Retinal pigment epithelial cell (primary cell): ENCODE measurements around the gene SGMS1.
"Not testable (repeated sequence)": the region's sequence is repeated elsewhere in the genome, so short reads cannot be mapped to it uniquely, and the experiment has no call there.

Experiments
- DNase-seq: peaks from one replicate; pipeline ENCODE4 v3.0.0-alpha.2; 2010; ENCODE audit warnings: low read depth
- H3K4me3 ChIP-seq: 2 replicates; pipeline ENCODE4 v1.5.1; 2011; ENCODE audit warnings: mild to moderate bottlenecking, low read length, control low read depth, moderate library complexity
- TF ChIP-seq, protein P1 (sequence below): conservative IDR thresholded peaks from 2 replicates; pipeline ENCODE4 v1.5.1; 2011; ENCODE audit warnings: low read depth, low read length, control low read depth, inconsistent platforms

SGMS1 gene

GRCh38 chr10:50426485-50426884 lies 197.3 kb downstream of the SGMS1 start:
- TF ChIP-seq, protein P1, sequence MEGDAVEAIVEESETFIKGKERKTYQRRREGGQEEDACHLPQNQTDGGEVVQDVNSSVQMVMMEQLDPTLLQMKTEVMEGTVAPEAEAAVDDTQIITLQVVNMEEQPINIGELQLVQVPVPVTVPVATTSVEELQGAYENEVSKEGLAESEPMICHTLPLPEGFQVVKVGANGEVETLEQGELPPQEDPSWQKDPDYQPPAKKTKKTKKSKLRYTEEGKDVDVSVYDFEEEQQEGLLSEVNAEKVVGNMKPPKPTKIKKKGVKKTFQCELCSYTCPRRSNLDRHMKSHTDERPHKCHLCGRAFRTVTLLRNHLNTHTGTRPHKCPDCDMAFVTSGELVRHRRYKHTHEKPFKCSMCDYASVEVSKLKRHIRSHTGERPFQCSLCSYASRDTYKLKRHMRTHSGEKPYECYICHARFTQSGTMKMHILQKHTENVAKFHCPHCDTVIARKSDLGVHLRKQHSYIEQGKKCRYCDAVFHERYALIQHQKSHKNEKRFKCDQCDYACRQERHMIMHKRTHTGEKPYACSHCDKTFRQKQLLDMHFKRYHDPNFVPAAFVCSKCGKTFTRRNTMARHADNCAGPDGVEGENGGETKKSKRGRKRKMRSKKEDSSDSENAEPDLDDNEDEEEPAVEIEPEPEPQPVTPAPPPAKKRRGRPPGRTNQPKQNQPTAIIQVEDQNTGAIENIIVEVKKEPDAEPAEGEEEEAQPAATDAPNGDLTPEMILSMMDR, result no peak
- no peak overlapping the region for H3K4me3 ChIP-seq
- DNase-seq, result no peak

GRCh38 chr10:50425215-50425614 lies 198.5 kb downstream of the SGMS1 start:
- not testable (repeated sequence) for H3K4me3 ChIP-seq, DNase-seq

DNA sequence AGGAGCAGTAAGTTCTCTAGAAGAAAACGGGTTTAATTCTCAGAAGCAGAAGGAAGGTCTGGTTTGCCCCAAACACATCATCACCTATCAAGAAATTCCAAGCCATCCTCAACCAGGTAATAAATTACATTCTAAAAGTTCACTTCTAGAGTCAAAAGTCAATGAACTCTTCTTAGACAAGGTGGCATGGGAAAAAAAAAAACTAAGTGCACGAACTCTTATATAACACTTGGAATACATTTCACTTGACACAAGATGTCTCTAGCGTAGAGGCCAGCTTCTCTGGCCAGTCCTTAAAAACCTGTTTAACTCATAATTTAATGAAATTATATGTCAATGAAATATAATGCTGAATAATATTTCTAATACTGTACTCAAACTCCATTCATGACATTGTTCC lies 200.3 kb downstream of the SGMS1 start:
- TF ChIP-seq, protein P1, result no peak
- H3K4me3 ChIP-seq, result no peak overlapping the region
- no peak for DNase-seq

- H3K4me3 ChIP-seq, result no peak overlapping the region
- DNase-seq, result no peak
- TF ChIP-seq, protein P1, result no peak
Measured at GRCh38 chr10:50422259-50422658, 201.5 kb downstream of the SGMS1 start.

- TF ChIP-seq, protein P1, result peak; percentile 75
- no peak overlapping the region for H3K4me3 ChIP-seq
- DNase-seq, result no peak
Measured at GRCh38 chr10:50421026-50421719, 202.6 kb downstream of the SGMS1 start.

DNA sequence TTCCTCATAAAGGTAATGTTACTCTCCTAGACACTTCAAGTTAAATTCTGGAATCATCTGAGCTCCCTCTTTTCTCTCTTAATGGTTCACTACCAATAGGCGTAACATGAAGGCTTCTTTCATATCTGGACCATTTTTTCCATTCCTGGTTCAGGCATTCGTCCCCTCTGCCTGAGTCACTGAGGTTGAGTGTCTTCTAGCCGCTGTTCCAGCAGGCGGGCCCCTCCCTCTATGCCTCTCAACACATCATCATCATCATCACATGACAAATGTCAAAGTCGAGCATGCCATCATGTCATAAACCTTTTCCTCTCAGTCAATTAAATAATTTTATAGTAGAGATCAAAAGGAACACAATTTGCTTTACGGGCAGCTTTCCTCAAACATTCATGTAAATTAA lies 203.6 kb downstream of the SGMS1 start:
- no peak for DNase-seq
- H3K4me3 ChIP-seq, result no peak overlapping the region
- TF ChIP-seq, protein P1, result no peak

DNA sequence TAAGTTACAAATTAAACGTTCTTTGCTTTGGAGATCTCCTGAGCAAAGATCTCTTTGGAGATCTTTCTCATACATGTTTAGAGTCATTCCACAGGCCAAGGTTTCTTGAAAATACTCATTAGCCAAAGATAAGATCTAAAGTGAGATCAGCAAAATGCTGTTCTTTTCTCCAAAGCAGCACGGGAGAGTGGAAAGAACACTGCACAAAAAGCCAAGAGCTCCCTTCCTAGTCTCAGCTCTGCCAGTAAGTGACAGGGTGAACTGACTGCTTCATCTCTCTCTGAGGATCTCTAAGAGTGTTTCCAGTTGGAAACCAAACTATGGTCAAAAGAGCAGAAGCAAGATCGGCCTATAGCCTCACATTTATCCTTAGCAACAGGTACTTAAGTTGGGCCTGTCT lies 204.0 kb downstream of the SGMS1 start:
- no peak overlapping the region for H3K4me3 ChIP-seq
- TF ChIP-seq, protein P1, result no peak
- DNase-seq, result no peak

- TF ChIP-seq, protein P1, result no peak
- H3K4me3 ChIP-seq, result no peak overlapping the region
- DNase-seq, result no peak
Measured at GRCh38 chr10:50419091-50419490, 204.7 kb downstream of the SGMS1 start.
